Measurements from ENCODE around the gene MCC. TPM values are rescaled to one million over a fixed set of nuclear protein-coding genes. Genes with fewer than 3 reads are reported as not detected.

Gene MCC
- total and polyA plus RNA-seq, 2 of the 4 experiments (the other 2 are of a cell fraction), result 5.0 to 20.6 TPM

DNA sequence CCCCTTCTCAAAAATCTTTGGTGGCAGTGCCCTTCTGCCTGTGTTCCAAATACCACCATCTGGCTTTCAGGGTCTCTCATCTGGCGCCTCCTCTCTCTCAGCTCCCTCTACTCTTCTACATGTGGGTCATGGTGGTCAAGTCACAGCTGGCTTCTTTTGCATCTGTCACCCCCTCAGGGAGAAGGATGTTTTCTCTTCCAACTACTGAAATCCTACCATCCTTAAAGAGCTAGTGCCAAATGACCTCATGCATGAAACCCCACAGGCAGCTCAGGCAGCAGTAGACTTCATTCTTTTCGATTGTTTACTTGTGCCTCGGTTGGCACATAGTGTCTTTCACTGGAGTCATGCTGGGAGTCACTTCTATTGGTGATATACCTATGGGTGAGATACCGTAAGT, 292.5 kb downstream of the MCC start:
- Histone ChIP-seq H3K9ac (ENCODE audit: low read depth, low read length) (no peak overlapping the region), H3K14ac (replicated peaks; ENCODE audit: low read depth, low read length) (no peak overlapping the region), H3K18ac (ENCODE audit: low read depth, low read length) (no peak overlapping the region), H4K5ac (ENCODE audit: low read depth, low read length) (no peak overlapping the region), H2AK5ac (ENCODE audit: low read depth, low read length) (no peak overlapping the region), H2BK5ac (ENCODE audit: low read depth, low read length, poor library complexity, severe bottlenecking) (no peak overlapping the region), H3K27me3 (ENCODE audit: control insufficient read depth, insufficient read depth, low read length) (no peaks in the 10 kb centered on the region), H3K9me1 (ENCODE audit: insufficient read depth, low read length) (peaks cover 6% of the 10 kb centered on the region; the same call in 1 of the 2 replicates), H2AK9ac (replicated peaks; ENCODE audit: low read depth, low read length, poor library complexity) (no peak overlapping the region), H3K4me3 (ENCODE audit: insufficient read depth, low read depth, low read length) (no peak overlapping the region), H4K20me1 (ENCODE audit: insufficient read depth, low read length) (peaks cover 16% of the 10 kb centered on the region), H3K56ac (ENCODE audit: extremely low read depth, insufficient read depth, low read length) (no peak overlapping the region), H2BK120ac (ENCODE audit: low read depth, low read length) (no peak overlapping the region), H3K27ac (ENCODE audit: insufficient read depth, low read length) (no peak overlapping the region), H2BK20ac (ENCODE audit: low read depth, low read length) (no peak overlapping the region), H3K4ac (ENCODE audit: low read depth, low read length) (no peak overlapping the region), H3K79me1 (ENCODE audit: low read depth in 1 of 2, low read length in 2 of 2) (peaks cover 17 to 20% of the 10 kb centered on the region in 2 experiments; a peak in 3 of 4 replicates), H4K91ac (ENCODE audit: insufficient read depth, low read depth, low read length) (no peak overlapping the region), H2AFZ (replicated peaks; ENCODE audit: low read length, poor library complexity) (no peak overlapping the region), H3K36me3 (ENCODE audit: control insufficient read depth, insufficient read depth, low read length) (peaks cover 5% of the 10 kb centered on the region; the same call in 1 of the 2 replicates), H3K4me1 (ENCODE audit: control insufficient read depth, insufficient read depth, low read length) (peaks cover 2% of the 10 kb centered on the region), H4K8ac (ENCODE audit: low read depth in 2 of 2, low read length in 2 of 2) (no peak overlapping the region), H3K23ac (ENCODE audit: low read depth, low read length) (no peak overlapping the region), H3K4me2 (ENCODE audit: low read depth, low read length) (no peak overlapping the region), H3K9me3 (ENCODE audit: control insufficient read depth, insufficient read depth, low read length) (peaks cover 5% of the 10 kb centered on the region), H2BK15ac (ENCODE audit: low read depth, low read length) (no peak overlapping the region)
- BruUV-seq (replicated peaks), result no TSS peak
- TF ChIP-seq, protein P1, sequence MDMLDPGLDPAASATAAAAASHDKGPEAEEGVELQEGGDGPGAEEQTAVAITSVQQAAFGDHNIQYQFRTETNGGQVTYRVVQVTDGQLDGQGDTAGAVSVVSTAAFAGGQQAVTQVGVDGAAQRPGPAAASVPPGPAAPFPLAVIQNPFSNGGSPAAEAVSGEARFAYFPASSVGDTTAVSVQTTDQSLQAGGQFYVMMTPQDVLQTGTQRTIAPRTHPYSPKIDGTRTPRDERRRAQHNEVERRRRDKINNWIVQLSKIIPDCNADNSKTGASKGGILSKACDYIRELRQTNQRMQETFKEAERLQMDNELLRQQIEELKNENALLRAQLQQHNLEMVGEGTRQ (IDR thresholded peaks at IDR 0.05; ENCODE audit: low read depth, low read length), result no peak
- TF ChIP-seq BHLHE40 (IDR thresholded peaks at IDR 0.05; ENCODE audit: low read depth, low read length), result no peak
- no peak for TF ChIP-seq RCOR1 (IDR thresholded peaks at IDR 0.05; ENCODE audit: insufficient replicate concordance, low read length)
- TF ChIP-seq RAD21 (IDR thresholded peaks at IDR 0.05; ENCODE audit: low read length), result no peak
- TF ChIP-seq, protein P2, sequence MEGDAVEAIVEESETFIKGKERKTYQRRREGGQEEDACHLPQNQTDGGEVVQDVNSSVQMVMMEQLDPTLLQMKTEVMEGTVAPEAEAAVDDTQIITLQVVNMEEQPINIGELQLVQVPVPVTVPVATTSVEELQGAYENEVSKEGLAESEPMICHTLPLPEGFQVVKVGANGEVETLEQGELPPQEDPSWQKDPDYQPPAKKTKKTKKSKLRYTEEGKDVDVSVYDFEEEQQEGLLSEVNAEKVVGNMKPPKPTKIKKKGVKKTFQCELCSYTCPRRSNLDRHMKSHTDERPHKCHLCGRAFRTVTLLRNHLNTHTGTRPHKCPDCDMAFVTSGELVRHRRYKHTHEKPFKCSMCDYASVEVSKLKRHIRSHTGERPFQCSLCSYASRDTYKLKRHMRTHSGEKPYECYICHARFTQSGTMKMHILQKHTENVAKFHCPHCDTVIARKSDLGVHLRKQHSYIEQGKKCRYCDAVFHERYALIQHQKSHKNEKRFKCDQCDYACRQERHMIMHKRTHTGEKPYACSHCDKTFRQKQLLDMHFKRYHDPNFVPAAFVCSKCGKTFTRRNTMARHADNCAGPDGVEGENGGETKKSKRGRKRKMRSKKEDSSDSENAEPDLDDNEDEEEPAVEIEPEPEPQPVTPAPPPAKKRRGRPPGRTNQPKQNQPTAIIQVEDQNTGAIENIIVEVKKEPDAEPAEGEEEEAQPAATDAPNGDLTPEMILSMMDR (conservative IDR thresholded peaks at IDR 0.05; ENCODE audit: low read depth, low read length), result no peak
- no peak for TF ChIP-seq RFX5 (IDR thresholded peaks at IDR 0.05; ENCODE audit: low read depth, low read length)
- TF ChIP-seq MXI1 (IDR thresholded peaks at IDR 0.05; ENCODE audit: borderline replicate concordance, low read depth, low read length), result no peak
- no CpG with 5 or more reads among the region's 4 CpGs for WGBS, 2 experiments (ENCODE audit: extremely low coverage in 2 of 2, insufficient read length in 1 of 2)
- dilution Hi-C loops (cut with HindIII; ENCODE audit: low sequenced_read_pairs, unreplicated experiment) (no loop called here), in situ Hi-C loops (cut with MboI; ENCODE audit: low sequenced_read_pairs) (no loop called here), intact Hi-C loops (cut with micrococcal nuclease) (no loop called here)
- ATAC-seq (ENCODE audit: low read depth) (no peak), DNase-seq (no peak)
- POLR2A ChIA-PET (ENCODE audit: unreplicated experiment), result no interaction called here
- CTCF ChIA-PET, result interaction anchor here (0.8 kb wide), 1 partner anchor 38 kb away, joined by 3 read pairs; no protein-coding TSS in a partner anchor
